Measurements from ENCODE around the gene ZCCHC24.

DNA sequence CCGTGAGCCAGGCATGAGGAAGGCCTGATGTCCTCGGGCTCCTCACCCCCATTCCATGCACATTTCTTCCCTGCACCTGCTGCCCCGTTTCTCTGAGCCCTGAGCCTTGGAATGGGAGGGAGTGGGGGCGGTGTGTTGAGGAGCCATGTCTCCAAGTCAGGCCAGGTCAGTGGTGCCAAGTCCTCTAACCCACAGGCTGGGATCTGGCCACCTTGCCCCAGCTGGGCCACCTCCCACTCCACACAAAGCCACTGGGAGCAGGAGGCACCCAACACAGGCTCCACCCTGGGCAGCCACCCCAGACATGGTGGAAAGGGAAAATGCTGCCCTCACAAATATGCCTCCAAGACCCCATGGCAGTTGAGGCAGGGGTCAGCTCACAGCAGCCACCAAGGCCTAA, 27.7 kb downstream of the ZCCHC24 start:
- no peak for TF ChIP-seq YY1 (IDR thresholded peaks at IDR 0.05; ENCODE audit: insufficient read depth, insufficient read length)
- TF ChIP-seq ZNF274 (IDR thresholded peaks at IDR 0.05; ENCODE audit: low read depth, low read length): no peak

Measured in NT2/D1 (cell line).